Measurements from ENCODE around the gene STK17B. TPM values are rescaled to one million over a fixed set of nuclear protein-coding genes. Genes with fewer than 3 reads are reported as not detected.

STK17B gene
- total RNA-seq, 1 experiment from 2014 or later = 22.1 TPM

DNA sequence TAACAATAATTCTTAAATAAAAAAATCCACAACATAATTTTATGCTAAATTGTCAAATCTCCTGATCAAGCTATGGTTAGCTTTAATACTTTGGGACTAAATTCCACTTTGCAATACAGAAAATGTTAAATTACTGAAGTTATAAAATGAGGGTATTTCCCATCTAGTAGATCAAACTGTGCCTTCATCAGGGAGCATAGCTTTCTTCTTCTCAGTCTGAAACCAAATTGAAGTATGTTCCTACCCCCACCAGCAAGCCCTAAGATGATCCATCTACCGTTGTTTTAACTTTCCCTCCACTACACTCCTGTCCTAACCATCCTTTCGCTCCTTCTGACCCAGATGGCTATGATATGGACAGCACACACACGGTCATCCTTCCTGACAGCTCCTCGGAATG is 24.4 kb upstream of the STK17B start:
- H3K79me2 ChIP-seq (ENCODE audit: low read length) = no peaks in the 10 kb centered on the region
- H3K36me3 ChIP-seq (ENCODE audit: low read depth, low read length) = no peaks in the 10 kb centered on the region
- DNase-seq (no peak), ATAC-seq (no peak)
- TF ChIP-seq, protein P1, sequence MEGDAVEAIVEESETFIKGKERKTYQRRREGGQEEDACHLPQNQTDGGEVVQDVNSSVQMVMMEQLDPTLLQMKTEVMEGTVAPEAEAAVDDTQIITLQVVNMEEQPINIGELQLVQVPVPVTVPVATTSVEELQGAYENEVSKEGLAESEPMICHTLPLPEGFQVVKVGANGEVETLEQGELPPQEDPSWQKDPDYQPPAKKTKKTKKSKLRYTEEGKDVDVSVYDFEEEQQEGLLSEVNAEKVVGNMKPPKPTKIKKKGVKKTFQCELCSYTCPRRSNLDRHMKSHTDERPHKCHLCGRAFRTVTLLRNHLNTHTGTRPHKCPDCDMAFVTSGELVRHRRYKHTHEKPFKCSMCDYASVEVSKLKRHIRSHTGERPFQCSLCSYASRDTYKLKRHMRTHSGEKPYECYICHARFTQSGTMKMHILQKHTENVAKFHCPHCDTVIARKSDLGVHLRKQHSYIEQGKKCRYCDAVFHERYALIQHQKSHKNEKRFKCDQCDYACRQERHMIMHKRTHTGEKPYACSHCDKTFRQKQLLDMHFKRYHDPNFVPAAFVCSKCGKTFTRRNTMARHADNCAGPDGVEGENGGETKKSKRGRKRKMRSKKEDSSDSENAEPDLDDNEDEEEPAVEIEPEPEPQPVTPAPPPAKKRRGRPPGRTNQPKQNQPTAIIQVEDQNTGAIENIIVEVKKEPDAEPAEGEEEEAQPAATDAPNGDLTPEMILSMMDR (conservative IDR thresholded peaks at IDR 0.05; ENCODE audit: low read depth, low read length) = no peak
- no peak for TF ChIP-seq EZH2 (IDR thresholded peaks at IDR 0.05; ENCODE audit: low read length, unreplicated experiment)
- TF ChIP-seq EZH2phosphoT487 (IDR thresholded peaks at IDR 0.05; ENCODE audit: borderline replicate concordance, low read length) = no peak
- no peaks in the 10 kb centered on the region for H4K20me1 ChIP-seq (ENCODE audit: low read length)
- no peaks in the 10 kb centered on the region for H3K27me3 ChIP-seq (ENCODE audit: low read length)
- no peak overlapping the region for H3K9ac ChIP-seq (ENCODE audit: low read length)
- no TSS peak for BruUV-seq (replicated peaks)
- H3K4me1 ChIP-seq (ENCODE audit: insufficient read depth, low read length) = no peaks in the 10 kb centered on the region
- ChIA-PET POLR2A (ENCODE audit: unreplicated experiment) (no interaction called here), CTCF (no interaction called here)
- H3F3A ChIP-seq (ENCODE audit: low read length, unreplicated experiment) = no peaks in the 10 kb centered on the region
- H3K9me2 ChIP-seq (replicated peaks; ENCODE audit: low read length) = no peaks in the 10 kb centered on the region
- H3K4me2 ChIP-seq (ENCODE audit: low read length) = no peak overlapping the region
- intact Hi-C loops (cut with micrococcal nuclease) = no loop called here
- no peak overlapping the region for H3K27ac ChIP-seq (ENCODE audit: low read length)
- no peak overlapping the region for H3K4me3 ChIP-seq (ENCODE audit: low read length)
- no peak overlapping the region for H2AFZ ChIP-seq (ENCODE audit: low read length)
- no peaks in the 10 kb centered on the region for H3K9me3 ChIP-seq (ENCODE audit: low read length)

DNA sequence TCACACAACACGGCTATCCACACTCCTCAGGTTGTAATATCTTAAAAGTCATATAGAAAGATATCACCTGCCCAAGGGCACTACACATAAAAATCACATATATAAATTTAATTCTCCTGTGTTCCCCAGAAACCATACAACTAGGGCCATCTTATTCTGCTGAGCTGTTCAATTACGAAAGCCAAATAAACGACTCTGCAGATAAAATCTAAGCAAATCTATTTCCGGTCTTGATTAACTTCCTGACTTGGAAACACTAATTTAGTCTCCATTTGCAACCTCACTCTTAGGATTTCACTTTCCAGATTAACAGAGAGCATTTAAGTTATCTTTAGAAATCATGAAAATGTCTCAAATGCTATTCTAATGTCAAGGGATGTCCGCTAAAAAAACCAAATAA is 23.9 kb upstream of the STK17B start:
- no peaks in the 10 kb centered on the region for H3K27me3 ChIP-seq (ENCODE audit: low read length)
- no TSS peak for BruUV-seq (replicated peaks)
- H3K9me3 ChIP-seq (ENCODE audit: low read length) = no peaks in the 10 kb centered on the region
- intact Hi-C loops (cut with micrococcal nuclease) = no loop called here
- no peak overlapping the region for H3K9ac ChIP-seq (ENCODE audit: low read length)
- POLR2A ChIA-PET (ENCODE audit: unreplicated experiment) = interaction anchor here (0.7 kb wide), 1 partner anchor 809 kb away, joined by 5 read pairs; no protein-coding TSS in a partner anchor
- DNase-seq (no peak), ATAC-seq (no peak)
- H4K20me1 ChIP-seq (ENCODE audit: low read length) = no peaks in the 10 kb centered on the region
- no peak overlapping the region for H3K4me3 ChIP-seq (ENCODE audit: low read length)
- H3K4me2 ChIP-seq (ENCODE audit: low read length) = no peak overlapping the region
- H3K9me2 ChIP-seq (replicated peaks; ENCODE audit: low read length) = no peaks in the 10 kb centered on the region
- no peak overlapping the region for H3K27ac ChIP-seq (ENCODE audit: low read length)
- CTCF ChIA-PET = no interaction called here
- H3K36me3 ChIP-seq (ENCODE audit: low read depth, low read length) = no peaks in the 10 kb centered on the region
- H2AFZ ChIP-seq (ENCODE audit: low read length) = no peak overlapping the region
- H3K4me1 ChIP-seq (ENCODE audit: insufficient read depth, low read length) = no peaks in the 10 kb centered on the region
- no peaks in the 10 kb centered on the region for H3F3A ChIP-seq (ENCODE audit: low read length, unreplicated experiment)
- no peaks in the 10 kb centered on the region for H3K79me2 ChIP-seq (ENCODE audit: low read length)
- TF ChIP-seq, protein P1 (conservative IDR thresholded peaks at IDR 0.05; ENCODE audit: low read depth, low read length) = no peak
- TF ChIP-seq EZH2 (IDR thresholded peaks at IDR 0.05; ENCODE audit: low read length, unreplicated experiment) (no peak), EZH2phosphoT487 (IDR thresholded peaks at IDR 0.05; ENCODE audit: borderline replicate concordance, low read length) (no peak)

DNA sequence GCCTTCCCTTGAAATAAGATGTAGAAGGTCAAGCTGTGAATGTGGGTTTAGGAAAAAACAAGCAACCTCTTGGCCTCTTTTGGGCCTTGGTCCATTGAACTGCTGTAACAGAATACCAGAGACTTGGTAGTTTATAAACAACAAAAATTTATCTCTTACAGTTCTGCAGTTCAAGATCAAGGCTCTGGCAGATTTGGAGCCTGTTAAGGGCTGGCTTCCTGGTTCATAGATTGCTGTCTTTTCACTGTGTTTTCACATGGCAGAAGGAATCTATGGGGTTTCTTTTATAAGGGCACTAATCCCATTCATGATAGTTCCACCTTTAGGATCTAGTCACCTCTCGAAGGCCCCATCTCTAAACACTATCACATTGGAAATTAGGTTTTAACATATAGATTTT is 20.2 kb upstream of the STK17B start:
- DNase-seq (no peak), ATAC-seq (no peak)
- no peaks in the 10 kb centered on the region for H3K27me3 ChIP-seq (ENCODE audit: low read length)
- BruUV-seq (replicated peaks) = no TSS peak
- POLR2A ChIA-PET (ENCODE audit: unreplicated experiment) = no interaction called here
- H3K9ac ChIP-seq (ENCODE audit: low read length) = no peak overlapping the region
- no peaks in the 10 kb centered on the region for H3F3A ChIP-seq (ENCODE audit: low read length, unreplicated experiment)
- H3K27ac ChIP-seq (ENCODE audit: low read length) = no peak overlapping the region
- no peak overlapping the region for H3K4me3 ChIP-seq (ENCODE audit: low read length)
- no peaks in the 10 kb centered on the region for H3K79me2 ChIP-seq (ENCODE audit: low read length)
- H3K4me2 ChIP-seq (ENCODE audit: low read length) = no peak overlapping the region
- no peaks in the 10 kb centered on the region for H3K4me1 ChIP-seq (ENCODE audit: insufficient read depth, low read length)
- H3K9me2 ChIP-seq (replicated peaks; ENCODE audit: low read length) = no peaks in the 10 kb centered on the region
- CTCF ChIA-PET = no interaction called here
- no peak overlapping the region for H2AFZ ChIP-seq (ENCODE audit: low read length)
- H3K36me3 ChIP-seq (ENCODE audit: low read depth, low read length) = no peaks in the 10 kb centered on the region
- TF ChIP-seq EZH2 (IDR thresholded peaks at IDR 0.05; ENCODE audit: low read length, unreplicated experiment) = no peak
- TF ChIP-seq EZH2phosphoT487 (IDR thresholded peaks at IDR 0.05; ENCODE audit: borderline replicate concordance, low read length) = no peak
- TF ChIP-seq, protein P1 (conservative IDR thresholded peaks at IDR 0.05; ENCODE audit: low read depth, low read length) = no peak
- H4K20me1 ChIP-seq (ENCODE audit: low read length) = no peaks in the 10 kb centered on the region
- no peaks in the 10 kb centered on the region for H3K9me3 ChIP-seq (ENCODE audit: low read length)
- intact Hi-C loops (cut with micrococcal nuclease) = no loop called here
